ENCODE measurements around the gene SCAMP2. TPM values are rescaled to one million over a fixed set of nuclear protein-coding genes. Genes with fewer than 3 reads are reported as not detected.
A peak's percentile ranks its signal among the peaks of the same experiment; 100 is the strongest.

The SCAMP2 gene
- total RNA-seq, 2 experiments from 2014 or later, result 57.8 to 58.9 TPM

DNA sequence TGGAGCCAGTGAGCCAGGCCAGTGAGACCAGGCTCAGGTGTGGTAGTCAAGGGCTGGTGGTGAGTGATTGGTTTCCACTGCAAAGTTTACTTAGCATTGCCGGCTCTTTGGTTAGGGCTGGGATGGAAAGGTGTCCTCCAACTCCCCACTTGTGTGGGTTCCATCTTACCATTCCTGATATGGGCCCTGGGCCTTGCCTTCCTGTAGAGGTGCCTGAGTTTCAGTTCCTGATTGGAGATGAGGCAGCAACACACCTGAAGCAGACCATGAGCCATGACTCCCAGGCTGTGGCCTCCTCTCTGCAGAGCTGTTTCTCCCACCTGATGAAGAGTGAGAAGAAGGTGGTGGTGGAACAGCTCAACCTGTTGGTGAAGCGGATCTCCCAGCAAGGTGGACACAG lies 19.8 kb upstream of the SCAMP2 start:
- H3K27me3 Mint-ChIP-seq, result no peaks in the 10 kb centered on the region
- ATAC-seq, result no peak
- peaks cover 41% of the 10 kb centered on the region for H3K4me1 Mint-ChIP-seq (ENCODE audit: low read depth)
- TF ChIP-seq, protein P1, sequence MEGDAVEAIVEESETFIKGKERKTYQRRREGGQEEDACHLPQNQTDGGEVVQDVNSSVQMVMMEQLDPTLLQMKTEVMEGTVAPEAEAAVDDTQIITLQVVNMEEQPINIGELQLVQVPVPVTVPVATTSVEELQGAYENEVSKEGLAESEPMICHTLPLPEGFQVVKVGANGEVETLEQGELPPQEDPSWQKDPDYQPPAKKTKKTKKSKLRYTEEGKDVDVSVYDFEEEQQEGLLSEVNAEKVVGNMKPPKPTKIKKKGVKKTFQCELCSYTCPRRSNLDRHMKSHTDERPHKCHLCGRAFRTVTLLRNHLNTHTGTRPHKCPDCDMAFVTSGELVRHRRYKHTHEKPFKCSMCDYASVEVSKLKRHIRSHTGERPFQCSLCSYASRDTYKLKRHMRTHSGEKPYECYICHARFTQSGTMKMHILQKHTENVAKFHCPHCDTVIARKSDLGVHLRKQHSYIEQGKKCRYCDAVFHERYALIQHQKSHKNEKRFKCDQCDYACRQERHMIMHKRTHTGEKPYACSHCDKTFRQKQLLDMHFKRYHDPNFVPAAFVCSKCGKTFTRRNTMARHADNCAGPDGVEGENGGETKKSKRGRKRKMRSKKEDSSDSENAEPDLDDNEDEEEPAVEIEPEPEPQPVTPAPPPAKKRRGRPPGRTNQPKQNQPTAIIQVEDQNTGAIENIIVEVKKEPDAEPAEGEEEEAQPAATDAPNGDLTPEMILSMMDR (IDR thresholded peaks at IDR 0.05), result no peak
- H3K4me3 Mint-ChIP-seq, result no peak overlapping the region
- no peaks in the 10 kb centered on the region for H3K9me3 Mint-ChIP-seq
- DNase-seq, result no peak
- H3K27ac Mint-ChIP-seq, result peak overlapping the region; percentile 80
- H3K36me3 Mint-ChIP-seq (ENCODE audit: low read depth), result peaks cover 51% of the 10 kb centered on the region
- intact Hi-C loops (cut with micrococcal nuclease), result no loop called here
- ChIA-PET CTCF (interaction anchor here (1.3 to 6.5 kb wide), 2 partner anchors 9 to 58 kb away, joined by 3 to 52 read pairs; no protein-coding TSS in a partner anchor), POLR2A (interaction anchor here (2.0 kb wide), 1 partner anchor 9 kb away, joined by 5 read pairs; no protein-coding TSS in a partner anchor)

DNA sequence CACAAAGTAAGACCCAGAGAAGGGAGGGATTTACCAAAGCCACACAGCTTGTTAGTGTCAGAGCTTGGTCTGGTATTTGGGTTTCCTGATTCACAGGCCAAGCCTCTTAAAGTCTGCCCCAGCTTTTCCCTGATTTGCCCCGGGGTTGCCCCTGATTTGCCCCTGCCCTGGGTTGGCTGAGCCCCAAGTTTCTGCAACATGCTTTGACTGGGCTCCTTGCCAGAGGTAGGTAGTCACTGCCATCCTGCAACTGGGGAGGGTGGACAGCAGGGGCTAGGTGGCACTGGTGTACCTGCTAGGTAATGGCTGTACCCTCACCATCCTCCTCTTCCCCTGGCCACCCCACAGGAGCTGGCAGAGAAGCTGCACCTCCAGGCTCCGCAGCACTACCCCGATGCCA lies 19.1 kb upstream of the SCAMP2 start:
- Mint-ChIP-seq H3K4me1 (ENCODE audit: low read depth) (peaks cover 41% of the 10 kb centered on the region), H3K36me3 (ENCODE audit: low read depth) (peaks cover 51% of the 10 kb centered on the region), H3K4me3 (no peak overlapping the region), H3K9me3 (no peaks in the 10 kb centered on the region), H3K27ac (no peak overlapping the region), H3K27me3 (no peaks in the 10 kb centered on the region)
- TF ChIP-seq, protein P1 (IDR thresholded peaks at IDR 0.05), result no peak
- no peak for DNase-seq
- no peak for ATAC-seq
- intact Hi-C loops (cut with micrococcal nuclease), result no loop called here
- POLR2A ChIA-PET, result interaction anchor here (0.7 to 1.2 kb wide), 3 partner anchors 9 to 52 kb away, joined by 3 read pairs; no protein-coding TSS in a partner anchor
- CTCF ChIA-PET, result interaction anchor here (1.6 to 6.5 kb wide), 2 partner anchors 10 to 257 kb away, joined by 4 to 52 read pairs; no protein-coding TSS in a partner anchor

DNA sequence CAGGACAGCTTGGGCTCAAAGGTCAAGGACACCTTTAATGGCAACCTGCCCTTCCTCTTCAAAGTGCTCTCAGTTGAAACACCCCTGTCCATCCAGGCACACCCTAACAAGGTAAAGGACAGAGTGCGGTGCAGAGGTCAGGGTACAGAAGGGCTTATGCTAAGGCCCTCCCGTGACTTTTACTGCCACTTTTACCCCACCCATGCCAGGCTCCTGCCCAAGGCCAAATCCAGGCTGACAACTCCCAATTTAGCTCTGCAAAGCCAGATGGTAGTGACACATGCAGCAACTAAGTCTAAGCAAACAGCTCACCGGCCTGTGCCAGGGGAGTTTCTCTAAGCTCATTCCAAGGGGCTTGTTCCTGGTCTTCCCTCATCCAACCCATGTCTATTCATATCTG lies 18.3 kb upstream of the SCAMP2 start:
- Mint-ChIP-seq H3K27ac (peak overlapping the region; percentile 87), H3K36me3 (ENCODE audit: low read depth) (peaks cover 46% of the 10 kb centered on the region), H3K4me1 (ENCODE audit: low read depth) (peaks cover 41% of the 10 kb centered on the region), H3K9me3 (no peaks in the 10 kb centered on the region), H3K27me3 (no peaks in the 10 kb centered on the region), H3K4me3 (peak overlapping the region; percentile 78)
- no peak for ATAC-seq
- ChIA-PET POLR2A (interaction anchor here (0.7 to 2.9 kb wide), 4 partner anchors 9 to 51 kb away, joined by 3 to 19 read pairs (median 3); no protein-coding TSS in a partner anchor), CTCF (interaction anchor here (1.6 to 6.5 kb wide), 2 partner anchors 11 to 257 kb away, joined by 4 to 52 read pairs; no protein-coding TSS in a partner anchor)
- DNase-seq, result no peak
- TF ChIP-seq, protein P1 (IDR thresholded peaks at IDR 0.05), result no peak
- intact Hi-C loops (cut with micrococcal nuclease), result no loop called here

DNA sequence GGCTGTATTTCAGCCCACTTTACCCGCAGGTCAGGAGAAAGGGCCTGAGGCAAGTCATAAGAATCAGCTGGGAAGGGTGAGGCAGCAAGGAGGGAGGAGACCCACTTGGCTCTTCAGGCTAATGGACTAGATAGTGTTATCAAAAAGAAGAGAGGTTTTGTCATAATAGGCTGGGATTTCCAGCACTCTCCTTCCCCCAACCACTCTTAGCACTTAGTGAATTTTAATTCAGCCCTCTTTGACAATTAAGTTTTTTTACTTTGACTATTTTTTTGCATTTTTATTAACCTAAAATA lies 17.4 kb upstream of the SCAMP2 start:
- Mint-ChIP-seq H3K27me3 (no peaks in the 10 kb centered on the region), H3K27ac (peak overlapping the region; percentile 87), H3K9me3 (no peaks in the 10 kb centered on the region), H3K36me3 (ENCODE audit: low read depth) (peaks cover 41% of the 10 kb centered on the region), H3K4me3 (peak overlapping the region; percentile 78), H3K4me1 (ENCODE audit: low read depth) (peaks cover 40% of the 10 kb centered on the region)
- ChIA-PET CTCF (interaction anchor here (6.5 kb wide), 1 partner anchor 11 kb away, joined by 52 read pairs; no protein-coding TSS in a partner anchor), POLR2A (interaction anchor here (1.0 to 2.9 kb wide), 4 partner anchors 10 to 109 kb away, joined by 4 to 19 read pairs (median 4); partner anchors contain the start of genes CSK and SCAMP2)
- DNase-seq (no peak), ATAC-seq (no peak)
- intact Hi-C loops (cut with micrococcal nuclease), result no loop called here
- TF ChIP-seq, protein P1 (IDR thresholded peaks at IDR 0.05), result no peak

DNA sequence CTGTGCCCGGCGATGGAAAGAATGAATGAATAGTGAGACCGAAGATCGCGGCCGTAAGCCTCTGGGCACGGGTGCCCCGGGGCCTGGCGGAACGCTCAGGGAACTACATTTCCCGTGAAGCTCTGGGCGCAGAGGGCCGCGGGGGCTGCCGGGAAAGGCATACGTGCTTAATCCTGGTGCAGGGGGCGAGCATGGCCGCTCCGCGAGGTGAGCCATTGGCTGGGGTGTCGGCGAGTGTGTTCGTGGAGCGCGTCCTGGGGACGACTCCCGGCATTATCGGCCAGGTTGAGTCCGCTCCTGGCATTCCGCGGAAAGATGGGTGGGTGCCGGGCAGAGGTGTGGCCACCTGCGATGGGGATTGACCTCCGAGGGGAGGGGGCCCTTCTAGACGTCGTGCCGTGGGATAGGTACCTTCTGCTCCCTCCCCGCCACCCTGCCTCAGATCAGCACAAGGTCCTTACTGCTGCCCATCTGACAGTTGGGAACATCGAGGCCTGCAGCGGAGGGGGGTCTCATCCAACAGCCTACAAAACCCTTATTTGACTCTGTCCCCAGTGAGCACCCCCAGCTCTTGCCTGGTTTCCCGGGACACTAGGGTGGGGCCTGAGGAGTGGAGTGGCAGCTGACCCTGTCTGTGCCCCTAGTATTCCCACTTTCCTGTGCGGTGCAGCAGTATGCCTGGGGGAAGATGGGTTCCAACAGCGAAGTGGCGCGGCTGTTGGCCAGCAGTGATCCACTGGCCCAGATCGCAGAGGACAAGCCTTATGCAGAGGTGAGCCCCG lies 16.9 kb upstream of the SCAMP2 start, which contains the start of gene MPI:
Gene MPI, plus strand, starts transcription at position 160 of the 782 bp plus-strand sequence. Its CDS starts 32 bp downstream, at position 192.
- intact Hi-C loops (cut with micrococcal nuclease), result no loop called here
- CTCF ChIA-PET, result interaction anchor here (0.9 to 6.5 kb wide), 5 partner anchors 12 to 119 kb away, joined by 3 to 52 read pairs (median 4); partner anchors contain the start of genes FAM219B and ULK3
- Mint-ChIP-seq H3K4me1 (ENCODE audit: low read depth) (peaks cover 39% of the 10 kb centered on the region), H3K9me3 (no peaks in the 10 kb centered on the region), H3K27ac (peak within 1 kb of the TSS; percentile 87), H3K27me3 (no peaks in the 10 kb centered on the region), H3K4me3 (peak within 1 kb of the TSS; percentile 78), H3K36me3 (ENCODE audit: low read depth) (peaks cover 38% of the 10 kb centered on the region)
- TF ChIP-seq, protein P1 (IDR thresholded peaks at IDR 0.05), result no peak
- ATAC-seq (peak; percentile 98), DNase-seq (peak; percentile 96)
- POLR2A ChIA-PET, result interaction anchor here (1.0 to 2.9 kb wide), 7 partner anchors 11 to 113 kb away, joined by 3 to 19 read pairs (median 4); partner anchors contain the start of genes CSK and SCAMP2
